HK-2 (cell line): ENCODE measurements around the gene DAP3.
"Not testable (repeated sequence)": the region's sequence is repeated elsewhere in the genome, so short reads cannot be mapped to it uniquely, and the experiment has no call there.

Experiments
- DNase-seq: peaks from one replicate; pipeline ENCODE4 v3.0.0-alpha.2; 2018; ENCODE audit not compliant: unreplicated experiment

The DAP3 gene

DNA sequence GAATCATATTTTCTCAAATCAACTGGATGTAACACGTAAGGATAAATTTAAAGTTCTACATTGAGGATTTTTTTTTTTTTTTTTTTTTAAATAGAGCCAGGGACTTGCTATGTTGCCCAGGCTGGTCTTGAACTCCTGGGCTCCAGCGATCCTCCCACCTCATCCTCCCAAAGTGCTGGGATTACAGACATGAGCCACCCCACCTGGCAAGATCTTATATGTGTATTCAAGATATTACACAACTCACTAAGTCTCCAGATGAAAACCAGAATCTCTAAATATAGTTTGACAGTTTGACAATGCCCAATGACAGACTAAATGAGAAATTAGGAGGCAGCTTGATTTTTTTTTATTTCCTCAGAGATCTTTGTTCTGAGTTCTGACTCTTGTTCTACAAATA, 7.1 kb upstream of the DAP3 start:
- no peak for DNase-seq

DNA sequence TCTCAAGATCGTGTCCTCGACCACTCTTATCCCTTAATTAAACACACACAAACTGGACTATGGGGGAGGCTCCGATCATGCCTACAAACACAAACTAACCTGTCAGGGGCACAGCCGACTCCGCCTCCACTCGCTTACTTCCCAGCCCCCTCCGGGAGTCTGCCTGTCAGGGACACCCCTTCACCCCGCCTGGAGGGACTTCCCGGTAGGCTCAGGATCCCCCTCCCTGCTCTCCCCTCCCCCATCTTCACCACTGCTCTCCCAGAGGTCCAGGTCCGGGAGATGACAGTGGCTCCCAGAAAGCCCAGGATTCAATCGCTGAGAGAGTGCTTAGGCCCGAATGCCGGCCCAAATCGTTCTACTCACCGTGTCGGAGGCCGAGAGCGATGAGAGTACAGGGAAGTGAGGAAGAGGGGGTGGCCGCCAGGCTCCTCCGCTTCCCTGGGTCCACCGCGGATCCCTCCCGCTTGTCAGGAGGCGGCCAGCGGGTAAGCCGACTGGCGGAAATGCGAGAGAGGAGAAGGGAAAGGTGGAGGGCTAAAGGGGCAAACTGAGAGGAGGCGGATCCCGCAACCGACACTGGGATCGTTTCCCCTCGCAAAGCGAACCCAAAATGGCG, 1.1 kb upstream of the DAP3 start:
- not testable (repeated sequence) for DNase-seq

DNA sequence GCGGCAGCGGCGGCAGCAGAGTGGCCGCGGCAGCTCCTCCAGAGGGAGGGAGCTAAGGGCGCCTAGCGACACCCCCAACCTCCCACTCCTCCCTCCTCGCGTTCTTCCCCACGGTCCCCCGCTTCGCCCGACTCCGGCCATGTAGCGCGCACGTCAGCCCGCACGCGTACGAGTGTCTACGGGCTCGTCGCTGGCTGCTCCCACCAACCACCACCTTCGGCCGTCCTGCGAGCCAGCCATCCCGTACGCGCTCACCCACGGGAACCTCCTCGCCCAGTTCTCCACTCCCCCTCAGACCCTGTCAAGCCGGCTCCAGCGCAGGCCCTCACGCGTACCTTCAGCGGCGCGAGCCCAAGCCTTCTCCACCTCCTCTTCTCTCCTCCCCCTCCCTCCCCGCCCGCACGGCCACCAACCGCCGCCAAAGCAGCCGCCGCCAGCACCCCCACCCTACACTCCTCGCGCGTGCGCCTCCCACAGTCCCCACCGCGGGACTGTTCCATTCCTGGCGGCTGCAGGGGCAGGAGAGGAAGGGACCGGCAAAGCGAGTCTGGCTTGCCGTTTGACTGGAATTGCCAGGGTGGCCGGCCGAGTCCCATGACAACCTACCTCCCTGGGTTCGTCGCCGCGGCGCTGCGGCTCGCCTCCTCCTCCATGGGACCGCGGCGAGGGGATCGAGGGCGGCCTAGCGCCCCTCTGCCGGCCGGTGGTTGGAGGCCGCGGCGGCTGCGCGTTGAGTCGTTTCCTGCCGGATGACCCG, 389 bp upstream of the DAP3 start, which contains the start of gene YY1AP1:
Gene YY1AP1, minus strand, starts transcription at position 451 of the 757 bp plus-strand sequence. CDS start 8,338 bp downstream, outside the sequence.
- DNase-seq: peak; percentile 91

DNA sequence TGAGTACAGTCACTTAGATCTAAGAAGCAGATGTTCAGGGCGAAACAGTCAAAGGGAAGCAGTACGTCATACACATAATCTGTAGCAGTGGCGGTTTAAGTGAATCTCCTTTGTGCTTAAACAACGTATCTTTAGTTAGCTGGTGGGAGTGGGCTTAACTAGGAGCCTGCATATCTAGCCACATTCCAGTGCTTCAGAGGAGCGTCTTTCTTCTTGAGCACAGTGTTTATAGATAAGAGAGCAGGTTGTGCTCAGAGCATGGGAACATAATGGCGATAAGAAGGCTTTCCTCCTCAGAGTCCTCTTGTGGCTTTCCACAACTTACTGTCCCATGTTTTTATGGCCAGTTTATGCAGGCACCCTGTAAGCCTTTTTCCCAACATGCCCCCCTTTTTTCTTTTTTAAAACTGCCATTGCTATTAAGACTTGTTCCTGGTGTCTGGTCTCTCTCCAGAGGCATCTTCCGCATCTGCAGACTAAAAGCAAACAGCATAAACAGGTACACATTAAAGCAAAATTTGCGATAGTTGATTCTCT, 3.2 kb downstream of the DAP3 start:
- no peak for DNase-seq

DNA sequence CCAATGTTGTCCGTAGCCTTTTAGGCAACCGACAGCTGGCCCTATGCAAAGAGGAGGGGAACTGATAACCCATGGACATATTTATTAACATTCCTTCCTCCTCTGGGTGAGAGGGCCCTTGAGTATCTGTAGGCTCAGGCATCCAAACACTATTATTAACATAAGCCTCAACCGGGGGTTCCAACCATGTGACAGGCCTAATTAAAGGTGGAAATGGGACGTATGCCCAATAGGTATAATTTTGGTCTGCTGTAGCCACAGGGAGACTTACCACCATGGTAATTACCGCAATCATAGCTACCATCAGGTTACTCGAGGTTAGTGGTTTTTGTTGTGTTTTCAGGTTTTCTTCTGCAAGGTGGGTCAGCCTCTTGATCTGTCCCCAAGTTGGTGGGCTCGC, 5.3 kb downstream of the DAP3 start:
- no peak for DNase-seq

DNA sequence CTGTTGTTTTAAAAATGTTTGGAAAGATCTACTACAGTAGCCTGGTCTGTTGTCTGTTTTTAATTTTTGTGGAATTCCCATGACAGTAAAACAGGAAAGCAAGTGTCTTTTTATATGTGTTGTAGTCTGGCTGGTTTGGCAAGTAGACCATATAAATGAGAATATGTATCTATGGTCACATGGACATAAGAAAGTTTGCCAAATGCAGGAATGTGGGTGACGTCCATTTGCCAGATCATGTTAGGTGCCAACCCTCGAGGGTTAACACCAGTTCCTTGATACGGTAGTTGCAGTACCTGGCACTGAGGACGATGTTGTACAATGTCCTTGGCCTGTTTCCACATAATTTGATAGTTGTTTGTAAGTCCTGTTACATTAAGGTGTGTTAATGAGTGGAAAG, 6.2 kb downstream of the DAP3 start:
- no peak for DNase-seq

DNA sequence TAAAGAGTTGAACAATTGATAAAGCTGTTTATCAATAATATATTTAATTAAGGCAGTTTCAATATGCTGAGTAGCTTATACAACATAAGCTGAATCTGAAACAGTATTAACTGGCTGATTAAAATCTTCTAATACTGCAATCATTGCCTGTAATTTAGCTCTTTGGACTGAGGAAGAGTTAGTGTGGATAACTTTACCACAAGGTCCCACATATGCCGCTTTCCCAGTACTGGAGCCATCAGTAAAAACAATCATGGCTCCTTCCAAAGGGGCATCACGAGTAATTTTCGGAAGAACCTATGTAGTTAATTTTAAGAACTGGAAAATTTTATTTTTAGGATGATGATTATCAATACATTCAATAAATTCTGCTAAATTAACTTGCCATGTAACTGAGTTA, 6.7 kb downstream of the DAP3 start:
- DNase-seq: no peak

DNA sequence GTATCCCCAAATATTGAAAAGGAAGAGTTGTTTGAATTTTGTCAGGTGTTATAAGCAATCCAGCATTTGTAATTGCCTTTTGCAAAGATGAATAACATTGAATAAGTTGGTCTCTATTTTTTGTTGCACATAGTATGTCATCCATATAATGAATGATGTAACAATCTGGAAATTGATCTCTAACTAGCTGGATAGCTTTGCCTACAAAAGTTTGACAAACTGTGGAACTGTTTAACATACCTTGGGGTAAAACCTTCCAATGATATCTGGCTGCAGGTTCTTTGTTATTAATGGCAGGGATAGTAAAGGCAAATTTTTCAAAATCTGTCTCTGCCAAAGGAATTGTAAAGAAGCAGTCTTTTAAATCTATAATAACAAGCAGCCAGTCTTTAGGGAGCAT, 7.6 kb downstream of the DAP3 start:
- no peak for DNase-seq

DNA sequence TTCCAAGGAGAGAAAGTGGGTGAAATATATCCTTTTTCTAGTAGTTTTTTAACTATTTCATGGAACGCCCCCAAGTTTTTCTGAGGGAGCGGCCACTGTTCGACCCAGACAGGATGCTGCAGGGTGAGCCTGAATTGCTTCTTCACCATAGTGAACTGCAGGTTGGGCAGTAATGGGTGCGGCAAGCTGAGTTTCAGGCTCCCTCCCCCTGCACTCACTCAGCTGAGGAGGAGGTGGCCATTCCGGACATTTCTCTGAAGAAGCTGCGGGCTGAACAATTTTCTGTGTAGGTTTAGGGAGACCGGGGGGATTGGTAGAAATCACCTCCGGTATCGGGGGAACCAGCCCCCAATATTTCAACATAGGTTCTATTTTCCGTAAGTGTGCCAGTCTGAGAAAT, 8.2 kb downstream of the DAP3 start:
- DNase-seq: no peak

DNA sequence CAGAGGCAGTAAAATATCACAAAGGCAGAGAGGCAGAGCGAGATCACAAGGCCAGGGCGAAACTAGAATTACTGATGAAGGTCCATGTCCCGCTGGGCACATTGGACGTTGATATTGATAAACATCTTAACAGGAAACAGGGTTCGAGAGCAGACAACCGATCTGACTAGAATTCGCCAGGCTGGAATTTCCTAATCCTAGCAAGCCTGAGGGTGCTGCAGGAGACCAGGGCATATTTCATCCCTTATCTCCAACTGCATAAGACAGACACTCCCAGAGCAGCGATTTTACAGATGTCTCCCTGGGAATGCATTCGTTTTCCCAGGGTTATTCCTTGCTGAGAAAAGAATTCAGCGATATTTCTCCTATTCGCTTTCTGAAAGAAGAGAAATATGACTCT, 8.7 kb downstream of the DAP3 start:
- DNase-seq: not testable (repeated sequence)

DNA sequence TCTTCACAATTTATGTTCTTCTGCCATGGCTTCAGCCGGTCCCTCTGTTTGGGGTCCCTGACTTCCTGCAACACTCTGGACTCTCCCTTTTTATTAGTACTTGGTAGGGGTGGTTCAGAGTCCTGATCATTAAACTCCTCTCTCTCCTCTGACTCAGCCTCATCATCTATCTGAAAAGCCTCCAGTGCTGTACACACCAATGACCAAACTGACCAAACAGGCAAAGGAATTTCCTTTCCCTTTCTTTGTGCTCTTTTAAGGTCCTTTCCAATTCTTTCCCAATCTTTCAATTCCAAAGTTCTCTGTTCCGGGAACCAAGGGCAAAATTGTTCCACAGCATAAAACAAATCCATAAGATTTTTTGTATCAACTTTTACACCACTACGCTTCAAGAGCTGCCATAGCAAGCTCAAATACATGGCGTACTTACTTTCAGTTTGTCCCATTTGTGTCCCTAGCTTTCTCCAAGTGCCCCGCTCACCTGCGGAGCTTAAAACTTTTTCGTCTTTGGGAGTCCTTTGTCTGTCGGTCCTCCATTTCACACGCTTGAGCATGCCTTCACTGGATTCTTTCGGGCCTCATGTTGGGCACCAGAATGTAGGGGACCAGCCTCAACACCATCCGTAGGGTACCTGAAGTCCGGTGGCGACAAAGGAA, 9.6 kb downstream of the DAP3 start:
- DNase-seq: no peak

DNA sequence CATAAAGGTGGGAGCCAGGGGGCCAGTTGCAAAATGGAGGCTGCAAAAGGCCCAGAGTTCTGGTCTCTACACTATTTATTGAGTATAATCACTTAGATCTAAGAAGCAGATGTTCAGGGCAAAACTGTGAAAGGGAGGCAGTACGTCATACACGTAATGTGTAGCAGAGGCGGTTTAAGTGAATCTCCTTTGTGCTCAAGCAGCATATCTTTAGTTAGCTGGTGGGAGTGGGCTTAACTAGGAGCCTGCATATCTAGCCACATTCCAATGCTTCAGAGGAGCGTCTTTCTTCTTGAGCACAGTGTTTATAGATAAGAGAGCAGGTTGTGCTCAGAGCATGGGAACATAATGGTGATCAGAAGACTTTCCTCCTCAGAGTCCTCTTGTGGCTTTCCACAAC, 10.2 kb downstream of the DAP3 start:
- not testable (repeated sequence) for DNase-seq

DNA sequence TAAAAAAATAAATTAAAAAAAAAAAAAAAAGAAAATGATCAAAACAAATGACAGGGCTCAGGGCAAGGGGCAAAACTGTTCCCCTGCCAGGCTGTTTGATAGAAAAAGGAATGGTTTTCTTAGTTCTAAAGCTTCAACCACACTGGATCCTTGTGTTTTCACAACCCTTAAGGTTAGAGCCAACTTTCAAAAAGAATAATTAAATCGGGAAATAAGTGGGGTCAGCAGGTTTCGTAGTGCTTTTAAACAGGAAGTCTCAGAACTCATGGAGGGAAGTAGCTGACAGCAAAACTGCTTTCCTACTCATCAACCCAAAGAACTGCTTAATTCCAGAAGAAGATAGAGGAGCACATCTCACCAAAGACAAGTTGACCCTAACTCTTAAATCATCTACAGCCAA, 12.8 kb downstream of the DAP3 start:
- not testable (repeated sequence) for DNase-seq

DNA sequence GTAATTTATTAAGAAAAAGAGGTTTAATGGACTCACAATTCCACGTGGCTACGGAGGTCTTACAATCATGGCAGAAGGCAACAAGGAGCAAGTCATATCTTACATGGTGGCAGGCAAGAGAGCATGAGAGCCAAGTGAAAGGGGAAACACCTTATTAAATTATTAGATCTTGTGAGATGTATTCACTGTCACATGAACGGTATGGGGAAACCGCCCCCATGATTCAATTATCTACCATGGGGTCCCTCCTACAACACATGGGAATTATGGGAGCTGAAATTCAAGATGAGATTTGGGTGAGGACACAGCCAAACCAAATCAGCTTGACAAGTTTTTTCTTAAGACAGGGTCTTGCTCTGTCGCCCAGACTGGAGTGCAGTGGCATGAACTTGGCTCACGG, 14.3 kb downstream of the DAP3 start:
- DNase-seq: no peak

DNA sequence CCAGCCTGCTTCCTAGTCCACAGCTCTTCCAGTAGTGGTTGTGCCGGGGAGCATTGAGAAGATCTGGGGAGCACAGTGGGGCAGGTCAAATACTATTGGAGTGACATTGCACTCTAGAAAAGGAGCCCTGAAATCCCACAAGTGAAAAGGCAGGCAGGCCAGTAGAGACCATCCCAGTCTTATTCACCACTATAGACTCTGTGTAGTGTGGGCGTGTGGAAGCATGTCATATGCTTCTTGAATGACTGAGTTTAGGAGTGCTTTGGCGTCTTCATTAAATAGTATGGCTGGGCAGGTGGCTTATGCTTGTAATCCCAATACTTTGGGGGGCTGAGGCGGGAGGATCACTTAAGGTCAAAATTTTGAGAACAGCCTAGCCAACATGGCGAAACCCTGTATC, 15.5 kb downstream of the DAP3 start:
- not testable (repeated sequence) for DNase-seq

DNA sequence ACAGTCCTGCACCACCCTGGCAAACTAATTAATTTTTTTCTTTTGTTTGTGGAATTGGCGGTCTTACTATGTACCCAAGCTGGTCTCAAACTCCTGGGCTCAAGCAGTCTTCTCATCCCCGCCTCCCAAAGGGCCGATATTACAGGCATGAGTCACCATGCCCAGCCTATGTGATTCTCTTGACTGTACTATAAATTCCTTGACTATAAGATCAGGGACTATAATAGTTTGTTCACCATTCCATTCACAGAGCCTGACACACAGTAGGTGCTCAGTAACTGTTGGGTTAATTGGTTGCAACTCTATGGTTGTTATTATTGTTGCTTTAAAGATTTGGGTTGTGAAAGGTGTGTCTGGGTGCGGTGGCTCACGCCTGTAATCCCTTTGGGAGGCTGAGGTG, 17.2 kb downstream of the DAP3 start:
- peak; percentile 10 for DNase-seq

DNA sequence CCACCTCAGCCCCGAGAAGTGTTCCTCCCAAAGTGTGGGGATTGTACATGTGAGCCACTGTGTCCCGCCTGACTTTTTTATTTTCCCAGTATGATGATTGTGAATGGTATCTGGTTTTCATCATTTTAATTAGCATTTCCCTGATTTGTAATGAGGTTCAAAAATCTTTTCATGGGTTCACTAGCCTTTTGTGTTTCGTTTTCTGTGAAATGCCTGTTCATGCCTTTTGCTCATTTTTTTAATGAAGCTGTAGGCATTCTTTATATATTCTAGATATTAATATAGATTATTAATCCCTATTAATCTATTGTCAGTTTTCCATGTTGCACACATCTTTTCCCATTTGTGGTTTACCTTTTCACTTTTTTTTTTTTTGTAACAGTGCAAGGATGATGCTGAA, 20.5 kb downstream of the DAP3 start:
- no peak for DNase-seq

DNA sequence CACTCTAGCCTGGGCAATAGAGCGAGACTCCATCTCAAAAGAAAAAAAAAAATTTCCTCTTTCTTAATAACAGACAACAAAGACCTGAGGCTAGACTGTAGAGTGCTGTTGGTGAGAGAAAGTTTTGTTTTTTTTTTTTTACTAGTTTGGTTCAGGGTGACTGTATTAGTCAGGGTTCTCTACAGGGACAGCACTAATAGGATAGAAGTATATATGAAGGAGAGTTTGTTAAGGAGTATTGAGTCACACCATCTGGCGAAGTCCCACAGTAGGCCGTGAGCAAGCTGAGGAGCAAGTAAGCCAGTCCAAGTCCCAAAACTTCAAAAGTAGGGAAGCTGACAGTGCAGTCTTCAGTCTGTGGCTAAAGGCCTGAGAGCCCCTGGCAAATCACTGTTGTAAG, 22.6 kb downstream of the DAP3 start:
- DNase-seq: not testable (repeated sequence)

DNA sequence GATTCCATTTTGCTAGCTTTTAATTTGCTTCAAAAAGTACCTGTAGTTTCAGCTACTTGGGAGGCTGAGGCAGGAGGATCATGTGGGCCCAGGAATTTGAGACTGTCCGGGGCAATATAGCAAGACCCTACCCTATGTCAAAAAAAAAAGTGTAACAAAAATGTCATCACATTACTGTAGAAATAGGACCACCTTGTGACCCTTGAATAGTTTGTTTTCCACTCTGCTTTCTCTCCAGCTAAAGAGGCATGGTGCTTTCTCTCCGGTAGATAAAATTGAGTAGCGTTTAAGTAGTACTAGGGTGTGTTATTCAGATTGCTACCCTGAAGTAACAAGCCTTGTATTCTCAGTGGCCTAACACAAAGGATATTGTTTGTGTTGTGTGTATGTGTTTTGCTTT, 23.7 kb downstream of the DAP3 start:
- DNase-seq: not testable (repeated sequence)

DNA sequence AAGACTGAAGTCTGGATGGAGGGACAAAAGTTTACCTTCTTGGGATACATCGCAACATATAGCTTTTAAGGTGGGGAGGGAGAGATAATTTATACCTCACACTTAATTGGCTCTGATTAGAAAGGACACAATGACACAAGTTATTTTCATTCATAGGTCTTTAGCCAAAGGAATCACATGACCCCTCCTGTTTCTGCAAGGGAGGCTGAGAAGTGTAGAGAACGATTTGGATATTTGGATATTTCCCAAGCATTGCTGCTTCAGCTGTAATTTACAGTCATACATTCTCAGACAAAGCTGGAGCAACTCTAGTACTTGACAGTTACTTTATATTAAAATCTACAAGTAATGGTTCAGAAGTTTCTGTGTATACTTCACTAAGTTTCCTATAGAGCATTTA, 24.2 kb downstream of the DAP3 start:
- DNase-seq: no peak

DNA sequence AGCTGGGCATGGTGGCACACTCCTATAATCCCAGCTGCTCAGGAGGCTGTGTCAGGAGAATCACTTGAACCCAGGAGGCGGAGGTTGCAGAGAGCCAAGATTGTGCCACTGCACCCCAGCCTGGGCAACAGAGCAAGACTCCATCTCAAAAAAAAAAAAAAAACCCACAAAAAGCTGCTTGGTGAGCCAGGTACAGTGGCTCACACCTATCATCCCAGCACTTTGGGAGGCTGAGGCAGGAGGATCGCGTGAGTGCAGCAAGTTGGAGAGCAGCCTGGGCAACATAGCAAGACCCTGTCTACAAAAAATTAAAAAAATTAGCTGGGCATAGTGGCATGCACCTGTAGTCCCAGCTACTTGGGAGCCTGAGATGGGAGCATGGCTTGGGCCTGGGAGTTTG, 26.2 kb downstream of the DAP3 start:
- not testable (repeated sequence) for DNase-seq

DNA sequence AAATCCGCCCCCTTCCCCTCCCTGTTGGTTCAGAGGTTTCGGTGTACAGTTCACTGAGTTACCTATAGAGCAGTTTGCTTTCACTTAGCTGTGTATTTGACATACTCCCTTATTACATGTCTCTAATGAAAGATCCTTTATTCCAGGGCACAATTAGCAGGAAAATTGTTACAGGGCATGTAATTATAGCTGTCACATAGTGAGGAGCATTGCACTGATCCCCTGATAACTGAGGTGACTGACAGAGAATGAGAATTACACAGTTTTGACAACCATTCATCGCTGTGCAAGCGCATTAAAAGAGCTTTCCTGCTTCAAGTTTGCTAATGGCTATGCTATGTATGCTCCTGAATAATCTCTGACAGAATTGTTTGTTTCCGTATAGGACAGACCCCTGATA, 26.9 kb downstream of the DAP3 start:
- no peak for DNase-seq

DNA sequence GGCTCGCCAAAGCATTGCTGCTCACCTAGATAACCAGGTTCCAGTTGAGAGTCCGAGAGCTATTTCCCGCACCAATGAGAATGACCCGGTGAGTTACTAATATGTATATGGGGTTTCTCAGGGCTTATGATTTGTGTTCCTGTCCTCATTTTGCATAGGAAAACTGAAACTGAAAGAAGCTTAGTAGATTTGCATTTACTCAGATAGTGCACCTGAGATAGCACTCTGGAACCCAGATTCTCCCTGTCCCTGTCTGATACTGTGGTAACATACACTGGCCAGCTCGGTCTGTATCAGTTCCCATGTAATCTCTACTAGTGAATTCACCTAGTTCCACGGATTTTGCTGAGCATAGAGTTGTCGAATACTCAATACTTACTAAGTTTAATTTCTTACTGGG, 28.1 kb downstream of the DAP3 start:
- no peak for DNase-seq
